Esophagus squamous epithelium (tissue), 4 donors: ENCODE measurements around the gene SUSD2.

ENCODE experiments used
- POLR2A ChIP-seq, 4 donors: fragments of 450-650 bp; IDR thresholded peaks; one replicate each; pipeline ENCODE4 v1.6.1; 2017; ENCODE audit warnings: antibody characterized with exemption in 4 of 4, mild to moderate bottlenecking in 4 of 4, moderate library complexity in 3 of 4
- TF ChIP-seq, protein P1 (sequence below), 6 experiments: fragments of 450-650 bp in 4 of 6; fragments of 200-600 bp in 2 of 6; sonication (generic) in 2 of 6; IDR thresholded peaks; one replicate each; pipeline ENCODE4 v1.5.1; 2016 to 2019; ENCODE audit warnings: antibody characterized with exemption in 6 of 6, mild to moderate bottlenecking in 4 of 6, moderate library complexity in 4 of 6

DNA sequence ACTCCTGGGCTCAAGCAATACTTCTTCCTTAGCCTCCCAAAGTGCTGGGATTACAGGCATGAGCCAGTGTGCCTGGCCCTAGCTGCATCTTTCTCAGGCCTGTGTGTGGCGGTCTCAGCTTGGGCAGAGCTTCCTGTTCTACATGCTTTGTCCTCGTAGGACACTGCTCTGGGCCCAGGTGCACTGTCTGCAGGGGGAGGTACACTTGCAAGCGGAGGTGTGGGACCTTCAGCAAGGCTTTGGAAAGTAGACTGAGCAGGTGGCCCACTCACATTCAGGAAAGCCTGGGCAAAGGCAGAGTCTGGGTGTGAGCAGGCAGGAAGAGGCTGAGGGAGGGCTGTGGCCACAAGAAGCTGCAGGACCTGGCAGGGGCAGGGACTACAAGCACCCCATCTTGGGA lies 33.6 kb upstream of the SUSD2 start:
- TF ChIP-seq, protein P1, sequence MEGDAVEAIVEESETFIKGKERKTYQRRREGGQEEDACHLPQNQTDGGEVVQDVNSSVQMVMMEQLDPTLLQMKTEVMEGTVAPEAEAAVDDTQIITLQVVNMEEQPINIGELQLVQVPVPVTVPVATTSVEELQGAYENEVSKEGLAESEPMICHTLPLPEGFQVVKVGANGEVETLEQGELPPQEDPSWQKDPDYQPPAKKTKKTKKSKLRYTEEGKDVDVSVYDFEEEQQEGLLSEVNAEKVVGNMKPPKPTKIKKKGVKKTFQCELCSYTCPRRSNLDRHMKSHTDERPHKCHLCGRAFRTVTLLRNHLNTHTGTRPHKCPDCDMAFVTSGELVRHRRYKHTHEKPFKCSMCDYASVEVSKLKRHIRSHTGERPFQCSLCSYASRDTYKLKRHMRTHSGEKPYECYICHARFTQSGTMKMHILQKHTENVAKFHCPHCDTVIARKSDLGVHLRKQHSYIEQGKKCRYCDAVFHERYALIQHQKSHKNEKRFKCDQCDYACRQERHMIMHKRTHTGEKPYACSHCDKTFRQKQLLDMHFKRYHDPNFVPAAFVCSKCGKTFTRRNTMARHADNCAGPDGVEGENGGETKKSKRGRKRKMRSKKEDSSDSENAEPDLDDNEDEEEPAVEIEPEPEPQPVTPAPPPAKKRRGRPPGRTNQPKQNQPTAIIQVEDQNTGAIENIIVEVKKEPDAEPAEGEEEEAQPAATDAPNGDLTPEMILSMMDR (IDR thresholded peaks at IDR 0.05), result no peak
- TF ChIP-seq POLR2A (IDR thresholded peaks at IDR 0.05), result no peak
